Heart left ventricle (tissue), 13 donors: ENCODE measurements around the gene PCNA.
"Not testable (repeated sequence)": the region's sequence is repeated elsewhere in the genome, so short reads cannot be mapped to it uniquely, and the experiment has no call there.

ENCODE experiments used
- CTCF ChIP-seq, 12 donors: fragments of 200-600 bp; sonication (generic) in 4 of 12; IDR thresholded peaks; one replicate each; pipeline versions ENCODE4 v1.5.0 to v1.8.0; 2018 to 2022; ENCODE audit warnings: antibody characterized with exemption in 12 of 12, mild to moderate bottlenecking in 5 of 12
- POLR2A ChIP-seq, 2 donors: fragments of 450-650 bp; IDR thresholded peaks; one replicate each; pipeline ENCODE4 v1.6.1; 2017; ENCODE audit warnings: antibody characterized with exemption in 2 of 2, mild to moderate bottlenecking in 2 of 2, moderate library complexity in 2 of 2
- donor health status: ischemic (EF 13 %, LVEDD 7.1; RV severe dilation, severe dysfunction).
- donor health status: DM: no; HTN: yes; CAD: no.
- donor health status: DM: no; HTN: no; CAD: no.
- donor health status: ischemic (EF 25% LVEDD 6.9; RV normal size, moderate dysfunction).
- donor health status: ischemic (EF 25% LVEDD 5.7; RV mildly dilated, moderate dysfunction).
- donor health status: ischemic (EF 35%, LVEDD 5.7; RV mildly dilated, moderate dysfunction).
- donor health status: nonischemic (EF 11% LVEDD 7.7; RV severe dilation, severe dysfunction).
- donor health status: DM: yes; HTN: yes; CAD: no.
- donor health status: PGD.
- donor health status: ischemic (EF 29% LVEDD 5.4; RV normal size, mild dysfunction).
- donor health status: nonischemic (EF 23%, LVEDD 6.1; RV moderate dilation, normal function).

- not testable (repeated sequence) for TF ChIP-seq CTCF, POLR2A (IDR thresholded peaks at IDR 0.05)
Measured at GRCh38 chr20:5099909-5100308, 19.8 kb downstream of the PCNA start.
